ENCODE measurements around the gene STEAP1B.

GRCh38 chr7:22417841-22418240 lies 82.1 kb downstream of the STEAP1B start:
- no peak for TF ChIP-seq EZH2 (IDR thresholded peaks at IDR 0.05; ENCODE audit: insufficient read depth, poor library complexity, severe bottlenecking)
- TF ChIP-seq EZH2phosphoT487 (IDR thresholded peaks at IDR 0.05; ENCODE audit: insufficient read depth, low read depth) = no peak

Data from GM23248 (cell line).